SK-N-SH (cell line): Measurements from ENCODE around the gene KLHL8. TPM values are rescaled to one million over a fixed set of nuclear protein-coding genes. Genes with fewer than 3 reads are reported as not detected.

ENCODE experiments used
- CTCF ChIA-PET: fragments of 300-600, 350-600 bp; formaldehyde crosslinking; extraction: SDS; loops from one replicate; lab custom pipeline; 2021; lab: Yijun Ruan, JAX
- POLR2A ChIA-PET: fragments of 350-600 bp; sonication (Branson Sonifier 250); formaldehyde crosslinking; extraction: SDS; loops from one replicate; lab custom pipeline; 2020; ENCODE audit warnings: antibody characterized with exemption, inconsistent platforms; lab: Yijun Ruan, JAX
- DNase-seq: peaks from one replicate; pipeline ENCODE4 v3.0.0; 2012
- H2AFZ ChIP-seq: fragments of 200-600 bp; sonication (generic); 2 replicates; pipeline ENCODE4 v1.8.1; 2016; ENCODE audit warnings: antibody characterized with exemption, mild to moderate bottlenecking, low read depth
- H3F3A ChIP-seq: fragments of 200-600 bp; sonication (generic); replicated peaks from 2 replicates; pipeline ENCODE3; 2016; ENCODE audit warnings: antibody characterized with exemption, mild to moderate bottlenecking; ENCODE audit not compliant: insufficient read depth
- H3K27ac ChIP-seq, 2 experiments: fragments of 200-500 bp in 1 of 2; fragments of 200-600 bp in 1 of 2; sonication (Bioruptor generic) in 1 of 2; sonication (generic), shearing (Covaris generic) in 1 of 2; 2 replicates each; pipeline versions ENCODE4 v1.5.1 to v1.6.1; 2014 to 2016; ENCODE audit warnings: low read depth in 2 of 2, inconsistent platforms in 1 of 2, low read length in 1 of 2, mild to moderate bottlenecking in 1 of 2, mixed read lengths in 1 of 2
- H3K27me3 ChIP-seq: fragments of 200-600 bp; sonication (generic), shearing (Covaris generic); 2 replicates; pipeline ENCODE4 v1.6.1; 2016; ENCODE audit warnings: mixed run types; ENCODE audit not compliant: insufficient read depth
- H3K36me3 ChIP-seq, 2 experiments: fragments of 200-500 bp in 1 of 2; fragments of 200-600 bp in 1 of 2; sonication (Bioruptor generic) in 1 of 2; sonication (generic) in 1 of 2; replicated peaks in 1 of 2; 2 replicates each; pipeline versions ENCODE3 to v1.5.1; 2014 to 2016; ENCODE audit warnings: low read length in 1 of 2, mild to moderate bottlenecking in 1 of 2; ENCODE audit not compliant: insufficient read depth in 2 of 2, control insufficient read depth in 1 of 2
- H3K4me1 ChIP-seq, 2 experiments: fragments of 200-500 bp in 1 of 2; fragments of 200-600 bp in 1 of 2; sonication (Bioruptor generic) in 1 of 2; sonication (generic), shearing (Covaris generic) in 1 of 2; 2 replicates each; pipeline versions ENCODE4 v1.5.1 to v1.6.1; 2014 to 2016; ENCODE audit warnings: low read depth in 1 of 2, low read length in 1 of 2, mixed run types in 1 of 2; ENCODE audit not compliant: insufficient read depth in 2 of 2, control insufficient read depth in 1 of 2
- H3K4me2 ChIP-seq: fragments of 200-600 bp; sonication (generic), shearing (Covaris generic); 2 replicates; pipeline ENCODE4 v1.6.1; 2017; ENCODE audit warnings: mixed run types
- H3K4me3 ChIP-seq, 2 experiments: fragments of 200-500 bp in 1 of 2; fragments of 200-600 bp in 1 of 2; sonication (Bioruptor generic) in 1 of 2; sonication (generic), shearing (Covaris generic) in 1 of 2; 2 replicates each; pipeline versions ENCODE4 v1.5.1 to v1.8.1; 2014 to 2016; ENCODE audit warnings: low read depth in 2 of 2, inconsistent platforms in 1 of 2, low read length in 1 of 2, mild to moderate bottlenecking in 1 of 2, mixed read lengths in 1 of 2, moderate library complexity in 1 of 2
- H3K79me2 ChIP-seq: fragments of 200-600 bp; sonication (generic); 2 replicates; pipeline ENCODE4 v1.8.1; 2017; ENCODE audit warnings: mild to moderate bottlenecking; ENCODE audit not compliant: insufficient read depth
- H3K9ac ChIP-seq: fragments of 200-600 bp; sonication (generic); 2 replicates; pipeline ENCODE4 v1.6.1; 2017; ENCODE audit warnings: mixed run types
- H3K9me2 ChIP-seq: fragments of 200-600 bp; sonication (generic); 2 replicates; pipeline ENCODE4 v1.6.1; 2017; ENCODE audit warnings: mixed run types
- H3K9me3 ChIP-seq: fragments of 200-600 bp; sonication (generic); 2 replicates; pipeline ENCODE4 v1.6.1; 2017; ENCODE audit warnings: mixed run types, mild to moderate bottlenecking, moderate library complexity
- H4K20me1 ChIP-seq: fragments of 200-600 bp; sonication (generic); 2 replicates; pipeline ENCODE4 v1.6.1; 2017; ENCODE audit warnings: mild to moderate bottlenecking, mixed run types; ENCODE audit not compliant: insufficient read depth
- ELF1 ChIP-seq: IDR thresholded peaks from 2 replicates; pipeline ENCODE4 v1.4.0; 2012
- FOXJ3 ChIP-seq: sonication (generic); formaldehyde crosslinking; IDR thresholded peaks from 2 replicates; pipeline ENCODE4 v1.5.1; 2020; ENCODE audit warnings: mild to moderate bottlenecking, missing genetic modification reagents
- FOXM1 ChIP-seq: IDR thresholded peaks from 2 replicates; pipeline ENCODE4 v1.4.0; 2012; ENCODE audit warnings: low read depth, mild to moderate bottlenecking
- JUND ChIP-seq: IDR thresholded peaks from 2 replicates; pipeline ENCODE4 v1.4.0; 2012
- MEF2A ChIP-seq: IDR thresholded peaks from 2 replicates; pipeline ENCODE4 v1.4.0; 2012; ENCODE audit warnings: low read depth, borderline replicate concordance
- POLR2AphosphoS5 ChIP-seq: IDR thresholded peaks from 2 replicates; pipeline ENCODE4 v1.6.1; 2012; ENCODE audit warnings: low read depth, low read length
- RFX5 ChIP-seq: IDR thresholded peaks from 2 replicates; pipeline ENCODE4 v1.6.1; 2012; ENCODE audit warnings: mild to moderate bottlenecking, improper control_type of control experiment, low read length
- RXRA ChIP-seq: IDR thresholded peaks from 2 replicates; pipeline ENCODE4 v1.4.0; 2012; ENCODE audit warnings: low read depth, mild to moderate bottlenecking, borderline replicate concordance
- SIN3A ChIP-seq: IDR thresholded peaks from 2 replicates; pipeline ENCODE4 v1.6.1; 2012; ENCODE audit warnings: low read depth, mild to moderate bottlenecking, low read length, moderate library complexity, borderline replicate concordance
- TCF12 ChIP-seq: IDR thresholded peaks from 2 replicates; pipeline ENCODE4 v1.4.0; 2012
- WGBS: methylation state at CpG from one replicate; pipeline ENCODE4 v1.1.6; 2017; ENCODE audit warnings: low lambda C conversion rate; 5-methylcytosine and 5-hydroxymethylcytosine counted together
- polyA plus RNA-seq, 3 experiments: library from polyadenylated mRNA; depleted of rRNA; stranded (reverse); fragments of >200 nt; gene quantifications; 2 replicates each; pipeline ENCODE4 v1.2.3, GENCODE V29; 2012
- TF ChIP-seq, protein P1 (sequence below): IDR thresholded peaks from 2 replicates; pipeline ENCODE4 v1.4.0; 2012; ENCODE audit warnings: low read depth
- TF ChIP-seq, protein P2 (sequence below): fragments of 200-600 bp; sonication (generic); IDR thresholded peaks from 2 replicates; pipeline ENCODE4 v1.6.1; 2017; ENCODE audit warnings: antibody characterized with exemption, mild to moderate bottlenecking, moderate library complexity
- TF ChIP-seq, protein P3 (sequence below): fragments of 150-350 bp; IDR thresholded peaks from 2 replicates; pipeline ENCODE4 v1.6.1; 2017; ENCODE audit warnings: antibody characterized with exemption, low read length, low read depth, borderline replicate concordance
- TF ChIP-seq, protein P4 (sequence below): IDR thresholded peaks from 2 replicates; pipeline ENCODE4 v1.4.0; 2012; ENCODE audit warnings: low read depth, borderline replicate concordance

KLHL8 gene
- polyA plus RNA-seq, 1 of the 3 experiments (the other 2 are of a cell fraction) = 2.4 TPM

DNA sequence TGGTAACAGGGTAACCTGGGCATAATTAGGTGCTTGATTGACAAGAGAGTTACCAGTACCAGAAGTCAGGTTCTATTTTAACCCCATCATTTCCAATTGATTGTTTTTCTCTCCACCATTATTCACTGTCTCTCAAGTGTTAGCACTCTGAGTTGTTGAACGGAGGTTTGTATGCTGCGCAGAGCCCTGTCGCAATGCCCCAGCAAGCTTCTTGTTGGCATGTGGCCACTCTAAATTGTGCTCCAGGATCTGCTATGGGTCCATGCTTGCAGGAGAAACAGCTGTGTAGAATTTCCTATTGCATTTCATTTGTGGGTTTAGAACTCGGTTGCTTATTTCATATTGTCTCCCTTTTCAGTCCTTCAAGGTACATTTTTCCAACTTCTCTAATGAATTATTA is 98.2 kb downstream of the KLHL8 start:
- Histone ChIP-seq H3K4me3 (no peak overlapping the region), H4K20me1 (no peaks in the 10 kb centered on the region), H3K9me2 (no peaks in the 10 kb centered on the region), H3K9me3 (no peaks in the 10 kb centered on the region), H3K4me1 (peaks cover 0 to 3% of the 10 kb centered on the region in 2 experiments; a peak in 1 of 4 replicates), H3K27ac (no peak overlapping the region), H2AFZ (no peak overlapping the region), H3F3A (no peaks in the 10 kb centered on the region), H3K4me2 (no peak overlapping the region), H3K9ac (no peak overlapping the region), H3K27me3 (no peaks in the 10 kb centered on the region), H3K79me2 (no peaks in the 10 kb centered on the region), H3K36me3 (peaks cover 5 to 17% of the 10 kb centered on the region in 2 experiments)
- WGBS = 97% methylated on average over 4 of the region's 4 CpGs
- no peak for TF ChIP-seq ELF1
- TF ChIP-seq SIN3A = no peak
- TF ChIP-seq, protein P1, sequence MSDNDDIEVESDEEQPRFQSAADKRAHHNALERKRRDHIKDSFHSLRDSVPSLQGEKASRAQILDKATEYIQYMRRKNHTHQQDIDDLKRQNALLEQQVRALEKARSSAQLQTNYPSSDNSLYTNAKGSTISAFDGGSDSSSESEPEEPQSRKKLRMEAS = no peak
- no peak for TF ChIP-seq FOXM1
- TF ChIP-seq FOXJ3 = no peak
- no peak for TF ChIP-seq POLR2AphosphoS5
- TF ChIP-seq, protein P2, sequence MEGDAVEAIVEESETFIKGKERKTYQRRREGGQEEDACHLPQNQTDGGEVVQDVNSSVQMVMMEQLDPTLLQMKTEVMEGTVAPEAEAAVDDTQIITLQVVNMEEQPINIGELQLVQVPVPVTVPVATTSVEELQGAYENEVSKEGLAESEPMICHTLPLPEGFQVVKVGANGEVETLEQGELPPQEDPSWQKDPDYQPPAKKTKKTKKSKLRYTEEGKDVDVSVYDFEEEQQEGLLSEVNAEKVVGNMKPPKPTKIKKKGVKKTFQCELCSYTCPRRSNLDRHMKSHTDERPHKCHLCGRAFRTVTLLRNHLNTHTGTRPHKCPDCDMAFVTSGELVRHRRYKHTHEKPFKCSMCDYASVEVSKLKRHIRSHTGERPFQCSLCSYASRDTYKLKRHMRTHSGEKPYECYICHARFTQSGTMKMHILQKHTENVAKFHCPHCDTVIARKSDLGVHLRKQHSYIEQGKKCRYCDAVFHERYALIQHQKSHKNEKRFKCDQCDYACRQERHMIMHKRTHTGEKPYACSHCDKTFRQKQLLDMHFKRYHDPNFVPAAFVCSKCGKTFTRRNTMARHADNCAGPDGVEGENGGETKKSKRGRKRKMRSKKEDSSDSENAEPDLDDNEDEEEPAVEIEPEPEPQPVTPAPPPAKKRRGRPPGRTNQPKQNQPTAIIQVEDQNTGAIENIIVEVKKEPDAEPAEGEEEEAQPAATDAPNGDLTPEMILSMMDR = no peak
- TF ChIP-seq RXRA = no peak
- TF ChIP-seq JUND = no peak
- TF ChIP-seq, protein P3, sequence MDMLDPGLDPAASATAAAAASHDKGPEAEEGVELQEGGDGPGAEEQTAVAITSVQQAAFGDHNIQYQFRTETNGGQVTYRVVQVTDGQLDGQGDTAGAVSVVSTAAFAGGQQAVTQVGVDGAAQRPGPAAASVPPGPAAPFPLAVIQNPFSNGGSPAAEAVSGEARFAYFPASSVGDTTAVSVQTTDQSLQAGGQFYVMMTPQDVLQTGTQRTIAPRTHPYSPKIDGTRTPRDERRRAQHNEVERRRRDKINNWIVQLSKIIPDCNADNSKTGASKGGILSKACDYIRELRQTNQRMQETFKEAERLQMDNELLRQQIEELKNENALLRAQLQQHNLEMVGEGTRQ = no peak
- TF ChIP-seq TCF12 = no peak
- no peak for TF ChIP-seq MEF2A
- TF ChIP-seq, protein P4, sequence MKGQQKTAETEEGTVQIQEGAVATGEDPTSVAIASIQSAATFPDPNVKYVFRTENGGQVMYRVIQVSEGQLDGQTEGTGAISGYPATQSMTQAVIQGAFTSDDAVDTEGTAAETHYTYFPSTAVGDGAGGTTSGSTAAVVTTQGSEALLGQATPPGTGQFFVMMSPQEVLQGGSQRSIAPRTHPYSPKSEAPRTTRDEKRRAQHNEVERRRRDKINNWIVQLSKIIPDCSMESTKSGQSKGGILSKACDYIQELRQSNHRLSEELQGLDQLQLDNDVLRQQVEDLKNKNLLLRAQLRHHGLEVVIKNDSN = no peak
- CTCF ChIA-PET = interaction anchor here (1.0 to 1.9 kb wide), 3 partner anchors 28 to 200 kb away, joined by 3 to 7 read pairs (median 5); no protein-coding TSS in a partner anchor
- DNase-seq = no peak
- POLR2A ChIA-PET = no interaction called here

DNA sequence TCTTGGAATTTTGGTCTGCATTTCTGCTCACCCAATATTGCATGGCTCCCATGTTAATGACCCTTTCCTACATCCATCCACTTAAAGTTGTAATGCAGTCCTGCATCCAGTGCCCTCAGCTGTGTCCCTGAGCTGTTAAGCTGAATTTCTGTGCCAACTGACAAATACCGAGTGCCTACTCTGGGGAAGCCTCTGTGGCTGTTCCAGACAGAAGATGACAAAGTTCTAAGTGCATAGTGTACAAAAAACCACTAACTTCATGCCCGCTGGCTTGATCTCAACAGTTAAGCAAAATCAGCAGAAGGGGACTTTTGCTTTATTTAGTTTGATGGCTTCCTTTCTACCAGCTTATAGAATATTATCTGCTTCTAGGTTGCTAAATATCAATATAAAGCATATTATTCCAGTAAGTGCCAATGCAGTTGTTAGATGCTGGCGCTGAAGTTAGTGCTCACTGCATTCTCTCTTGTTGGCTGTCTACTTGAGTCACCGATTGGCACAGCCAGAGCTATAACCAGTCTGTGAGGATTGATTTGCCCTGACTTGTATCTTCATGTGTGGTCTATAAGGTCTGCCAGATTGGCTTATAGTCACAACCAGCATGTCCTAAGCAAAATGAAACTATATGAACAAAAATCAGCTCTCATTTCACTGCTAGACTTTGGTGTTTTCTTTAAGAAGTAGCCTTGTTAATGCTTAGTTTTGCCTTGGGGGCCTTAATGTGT is 98.9 kb downstream of the KLHL8 start:
- DNase-seq = no peak
- H3K4me2 ChIP-seq = no peak overlapping the region
- H3K4me3 ChIP-seq = no peak overlapping the region
- H4K20me1 ChIP-seq = no peaks in the 10 kb centered on the region
- 89% methylated on average over 4 of the region's 4 CpGs for WGBS
- POLR2A ChIA-PET = no interaction called here
- no peaks in the 10 kb centered on the region for H3K9me2 ChIP-seq
- H3K27me3 ChIP-seq = no peaks in the 10 kb centered on the region
- no peaks in the 10 kb centered on the region for H3K79me2 ChIP-seq
- no peaks in the 10 kb centered on the region for H3K9me3 ChIP-seq
- H3K27ac ChIP-seq = no peak overlapping the region
- H3K4me1 ChIP-seq = peaks cover 0 to 3% of the 10 kb centered on the region in 2 experiments; a peak in 1 of 4 replicates
- no peak overlapping the region for H2AFZ ChIP-seq
- TF ChIP-seq JUND = no peak
- no peak for TF ChIP-seq SIN3A
- TF ChIP-seq RFX5 = no peak
- TF ChIP-seq, all 33 proteins: peak for 0
- CTCF ChIA-PET = interaction anchor here (1.0 to 1.9 kb wide), 3 partner anchors 29 to 199 kb away, joined by 3 to 7 read pairs (median 5); no protein-coding TSS in a partner anchor
- Histone ChIP-seq H3K9ac (no peak overlapping the region), H3F3A (no peaks in the 10 kb centered on the region), H3K36me3 (peaks cover 5 to 18% of the 10 kb centered on the region in 2 experiments)
